Left ventricle myocardium inferior (tissue), 1 donor: Measurements from ENCODE around the gene SOX3. TPM values are rescaled to one million over a fixed set of nuclear protein-coding genes. Genes with fewer than 3 reads are reported as not detected.

Source experiments
- DNase-seq: peaks from one replicate; pipeline ENCODE4 v3.0.0-alpha.2; 2020
- H3K27ac ChIP-seq: fragments of 200-600 bp; replicated peaks from 2 replicates; pipeline ENCODE4 v1.8.0; 2021
- H3K27me3 ChIP-seq: fragments of 200-600 bp; 2 replicates; pipeline ENCODE4 v1.8.0; 2021; ENCODE audit warnings: low read depth
- H3K36me3 ChIP-seq: fragments of 200-600 bp; 2 replicates; pipeline ENCODE4 v1.8.0; 2021
- H3K4me1 ChIP-seq: fragments of 200-600 bp; 2 replicates; pipeline ENCODE4 v1.8.0; 2021
- H3K4me3 ChIP-seq: fragments of 200-600 bp; 2 replicates; pipeline ENCODE4 v1.8.0; 2021; ENCODE audit warnings: mild to moderate bottlenecking, moderate library complexity
- H3K9me3 ChIP-seq: fragments of 200-600 bp; replicated peaks from 2 replicates; pipeline ENCODE4 v1.8.0; 2021
- CTCF ChIP-seq: fragments of 200-600 bp; IDR thresholded peaks from 2 replicates; pipeline ENCODE4 v1.8.0; 2021; ENCODE audit warnings: antibody characterized with exemption, mild to moderate bottlenecking, borderline replicate concordance
- intact Hi-C: fragments of 100-400 bp; cut with micrococcal nuclease; formaldehyde crosslinking; loops from one replicate; pipeline ENCODE4 v1.11.0; 2022
- long read RNA-seq: library from polyadenylated mRNA; unstranded; transcript quantifications from one replicate; pipeline ENCODE4 v2.0.0, GENCODE V29; 2021
- total RNA-seq: library from RNA; stranded (reverse); fragmentation: NEBNext Ultra II Directional; extraction: Animal tissue kit (Norgen Biotek cat#: 25700); gene quantifications from one replicate; pipeline ENCODE4 v1.2.1, GENCODE V29; 2021
- donor health status: DM: no; HTN: yes; CAD: no; lungs with severe emphysema.

Gene SOX3
- total RNA-seq, result not detected
- long read RNA-seq, result 0 reads

DNA sequence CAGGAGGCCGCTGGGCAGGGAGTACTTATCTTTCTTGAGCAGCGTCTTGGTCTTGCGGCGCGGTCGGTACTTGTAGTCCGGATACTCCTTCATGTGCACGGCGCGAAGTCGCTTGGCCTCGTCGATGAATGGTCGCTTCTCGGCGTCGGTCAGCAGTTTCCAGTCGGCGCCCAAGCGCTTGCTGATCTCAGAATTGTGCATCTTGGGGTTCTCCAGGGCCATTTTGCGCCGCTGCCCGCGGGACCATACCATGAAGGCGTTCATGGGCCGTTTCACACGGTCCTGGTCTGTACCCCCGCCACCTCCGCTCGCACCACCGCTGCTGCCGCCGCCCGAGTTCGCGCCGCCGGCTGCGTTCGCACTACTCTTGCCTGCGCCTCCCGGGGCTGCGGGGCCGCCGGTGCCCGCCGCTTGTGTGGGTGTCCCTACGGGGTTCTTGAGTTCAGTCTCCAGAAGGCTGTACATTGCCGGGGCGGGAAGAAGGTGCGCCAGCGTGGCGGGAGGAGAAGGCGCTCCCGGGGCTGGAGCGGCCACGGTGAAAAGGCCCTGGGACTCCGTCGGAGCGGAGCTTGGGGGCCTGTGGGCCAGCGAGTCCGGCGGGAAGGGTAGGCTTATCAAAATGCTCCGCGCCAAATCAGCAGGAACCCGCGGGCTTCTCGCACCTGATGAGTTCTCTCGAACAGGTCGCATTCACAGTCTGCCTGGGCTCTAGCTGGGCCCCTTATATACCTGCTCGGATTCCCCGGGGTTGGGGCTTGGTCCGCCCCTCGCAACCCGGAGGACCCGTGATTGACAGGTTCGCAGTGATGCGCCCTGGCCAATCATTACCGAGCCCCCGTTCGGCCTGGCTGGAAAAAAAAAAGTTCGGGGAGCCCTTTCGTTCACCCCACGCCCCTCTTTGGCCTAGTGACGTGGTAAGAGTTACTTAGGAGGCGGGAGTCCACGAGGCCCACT, at the start of gene SOX3:
SOX3 (minus strand) TSS at position 699 of the 954 bp plus-strand sequence; CDS start at position 690, 9 bp downstream.
- H3K27me3 ChIP-seq, result peaks cover 99% of the 10 kb centered on the region
- no peaks in the 10 kb centered on the region for H3K9me3 ChIP-seq
- H3K27ac ChIP-seq, result no peak within 1 kb of the TSS
- DNase-seq, result no peak
- intact Hi-C loops, result no loop called here
- peak within 1 kb of the TSS; percentile 57 for H3K4me3 ChIP-seq
- H3K4me1 ChIP-seq, result peaks cover 7% of the 10 kb centered on the region
- TF ChIP-seq CTCF, result no peak
- H3K36me3 ChIP-seq, result no peaks in the 10 kb centered on the region

GRCh38 chrX:140548985-140549384, 44.1 kb upstream of the SOX3 start:
- no peak overlapping the region for H3K27ac ChIP-seq
- no peak overlapping the region for H3K4me3 ChIP-seq

DNA sequence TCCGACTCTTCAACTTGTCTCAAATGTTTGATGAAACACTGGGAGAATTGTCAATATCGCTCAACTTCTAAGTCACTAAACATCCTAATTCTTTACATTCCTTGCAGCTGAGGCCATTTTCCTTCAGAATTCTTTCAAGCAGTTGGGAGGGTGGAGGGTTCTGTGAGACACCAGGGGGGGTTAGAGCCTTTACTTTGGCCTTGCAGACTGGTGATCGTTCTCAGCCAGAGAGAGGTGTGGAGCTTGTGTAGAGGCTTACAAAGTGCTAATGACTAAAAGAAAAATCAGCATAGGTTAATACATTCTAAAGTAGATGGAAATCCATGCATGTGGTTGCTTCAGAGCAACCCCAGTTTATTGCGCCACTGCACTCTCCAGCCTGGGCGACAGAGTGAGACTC, 21.3 kb upstream of the SOX3 start:
- Histone ChIP-seq H3K27me3 (no peaks in the 10 kb centered on the region), H3K4me1 (no peaks in the 10 kb centered on the region), H3K9me3 (no peaks in the 10 kb centered on the region), H3K4me3 (no peak overlapping the region), H3K36me3 (no peaks in the 10 kb centered on the region), H3K27ac (no peak overlapping the region)
- intact Hi-C loops, result no loop called here
- TF ChIP-seq CTCF, result no peak
- no peak for DNase-seq

More at GRCh38 chrX:140548985-140549384, 44.1 kb upstream of the SOX3 start:
- Histone ChIP-seq H3K27me3 (no peaks in the 10 kb centered on the region), H3K36me3 (no peaks in the 10 kb centered on the region), H3K4me1 (no peaks in the 10 kb centered on the region), H3K9me3 (no peaks in the 10 kb centered on the region)
- intact Hi-C loops, result no loop called here
- no peak for TF ChIP-seq CTCF
- no peak for DNase-seq

- DNase-seq, result no peak
- Histone ChIP-seq H3K27ac (no peak overlapping the region), H3K27me3 (peaks cover 4% of the 10 kb centered on the region), H3K4me3 (no peak overlapping the region), H3K9me3 (no peaks in the 10 kb centered on the region), H3K4me1 (no peaks in the 10 kb centered on the region), H3K36me3 (no peaks in the 10 kb centered on the region)
- TF ChIP-seq CTCF, result no peak
- intact Hi-C loops, result no loop called here
These were observed 20.6 kb upstream of the SOX3 start for GRCh38 chrX:140525448-140525847.

- no peak for DNase-seq
- no peak for TF ChIP-seq CTCF
- H3K4me3 ChIP-seq, result no peak overlapping the region
- intact Hi-C loops, result no loop called here
- no peaks in the 10 kb centered on the region for H3K36me3 ChIP-seq
- H3K27ac ChIP-seq, result no peak overlapping the region
- H3K27me3 ChIP-seq, result peaks cover 4% of the 10 kb centered on the region
- H3K4me1 ChIP-seq, result no peaks in the 10 kb centered on the region
- H3K9me3 ChIP-seq, result no peaks in the 10 kb centered on the region
These were observed 19.7 kb upstream of the SOX3 start for GRCh38 chrX:140524556-140524955.
